ENCODE data around the gene S1PR4. TPM values are rescaled to one million over a fixed set of nuclear protein-coding genes. Genes with fewer than 3 reads are reported as not detected.

Gene S1PR4
- total and polyA plus RNA-seq, 2 of the 8 experiments (the other 6 are each of a cell fraction or from before 2014, with no cell fraction given): not detected

DNA sequence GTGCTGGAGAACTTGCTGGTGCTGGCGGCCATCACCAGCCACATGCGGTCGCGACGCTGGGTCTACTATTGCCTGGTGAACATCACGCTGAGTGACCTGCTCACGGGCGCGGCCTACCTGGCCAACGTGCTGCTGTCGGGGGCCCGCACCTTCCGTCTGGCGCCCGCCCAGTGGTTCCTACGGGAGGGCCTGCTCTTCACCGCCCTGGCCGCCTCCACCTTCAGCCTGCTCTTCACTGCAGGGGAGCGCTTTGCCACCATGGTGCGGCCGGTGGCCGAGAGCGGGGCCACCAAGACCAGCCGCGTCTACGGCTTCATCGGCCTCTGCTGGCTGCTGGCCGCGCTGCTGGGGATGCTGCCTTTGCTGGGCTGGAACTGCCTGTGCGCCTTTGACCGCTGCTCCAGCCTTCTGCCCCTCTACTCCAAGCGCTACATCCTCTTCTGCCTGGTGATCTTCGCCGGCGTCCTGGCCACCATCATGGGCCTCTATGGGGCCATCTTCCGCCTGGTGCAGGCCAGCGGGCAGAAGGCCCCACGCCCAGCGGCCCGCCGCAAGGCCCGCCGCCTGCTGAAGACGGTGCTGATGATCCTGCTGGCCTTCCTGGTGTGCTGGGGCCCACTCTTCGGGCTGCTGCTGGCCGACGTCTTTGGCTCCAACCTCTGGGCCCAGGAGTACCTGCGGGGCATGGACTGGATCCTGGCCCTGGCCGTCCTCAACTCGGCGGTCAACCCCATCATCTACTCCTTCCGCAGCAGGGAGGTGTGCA, 587 bp downstream of the S1PR4 start:
- H2BK20ac ChIP-seq (ENCODE audit: low read length): no peak overlapping the region
- no peak overlapping the region for H3K4ac ChIP-seq (replicated peaks; ENCODE audit: insufficient read length, low read depth, low read length)
- H3K56ac ChIP-seq (replicated peaks; ENCODE audit: insufficient read length, low read depth, low read length): no peak overlapping the region
- DNase-seq (ENCODE audit: low read depth in 1 of 2, low spot score in 2 of 2): no peak
- H3K27ac ChIP-seq (ENCODE audit: low read depth, low read length): no peak overlapping the region
- H3K4me2 ChIP-seq (ENCODE audit: insufficient read depth in 1 of 2, low read depth in 2 of 2, low read length in 2 of 2): no peak overlapping the region
- H2BK5ac ChIP-seq (ENCODE audit: low read depth, low read length): no peak overlapping the region
- H3K27me3 ChIP-seq (replicated peaks in 1 of 4; ENCODE audit: control insufficient read depth in 3 of 4, extremely low read depth in 1 of 4, insufficient read depth in 3 of 4, low read length in 3 of 4): no peaks in the 10 kb centered on the region
- no peak for FAIRE-seq
- ChIA-PET POLR2A (ENCODE audit: partially characterized antibody) (interaction anchor here (1.0 kb wide), 1 partner anchor 11 kb away, joined by 4 read pairs; no protein-coding TSS in a partner anchor), CTCF (ENCODE audit: partially characterized antibody) (no interaction called here)
- H3K18ac ChIP-seq (ENCODE audit: extremely low read depth, low read length): no peak overlapping the region
- no peak overlapping the region for H4K91ac ChIP-seq (replicated peaks; ENCODE audit: insufficient read length, low read length)
- H3K23ac ChIP-seq (ENCODE audit: insufficient read length): no peak overlapping the region
- H3K14ac ChIP-seq (ENCODE audit: insufficient read length): no peak overlapping the region
- WGBS, 2 experiments (ENCODE audit: extremely low coverage in 1 of 2, insufficient coverage in 1 of 2, insufficient read length in 1 of 2, insufficient replicate concordance in 2 of 2, low coverage in 1 of 2, low lambda C conversion rate in 2 of 2, missing lambda C conversion rate in 1 of 2): 93% methylated on average over 38 of the region's 52 CpGs; no CpG with 5 or more reads in 1 of the 2 experiments
- no peak overlapping the region for H2AK5ac ChIP-seq (ENCODE audit: low read depth, low read length)
- no peak overlapping the region for H4K5ac ChIP-seq (ENCODE audit: insufficient read length, low read depth, low read length)
- no peaks in the 10 kb centered on the region for H3K36me3 ChIP-seq (ENCODE audit: control insufficient read depth in 2 of 4, insufficient read depth in 4 of 4, low read length in 3 of 4)
- TF ChIP-seq HDAC2 (IDR thresholded peaks at IDR 0.05; ENCODE audit: borderline replicate concordance in 1 of 2, low read depth in 2 of 2, low read length in 2 of 2): no peak
- TF ChIP-seq CHD1 (IDR thresholded peaks at IDR 0.05; ENCODE audit: low read depth, low read length): no peak
- no peak for TF ChIP-seq CTBP2 (IDR thresholded peaks at IDR 0.05; ENCODE audit: borderline replicate concordance, insufficient read depth, insufficient read length, low read length)
- TF ChIP-seq TAF1 (IDR thresholded peaks at IDR 0.05; ENCODE audit: low read depth, low read length): no peak
- TF ChIP-seq RFX5 (IDR thresholded peaks at IDR 0.05; ENCODE audit: borderline replicate concordance, low read depth, low read length): no peak
- no peak for TF ChIP-seq EP300 (IDR thresholded peaks at IDR 0.05; ENCODE audit: borderline replicate concordance in 1 of 2, low read depth in 2 of 2, low read length in 2 of 2)
- no peak overlapping the region for H3K9ac ChIP-seq (replicated peaks in 1 of 4; ENCODE audit: extremely low read depth in 1 of 4, low read depth in 3 of 4, low read length in 3 of 4)
- peak overlapping the region; percentile 80; the same call in 1 of the 2 replicates for H4K8ac ChIP-seq (ENCODE audit: extremely low read depth, insufficient read depth, low read length)
- H3K9me3 ChIP-seq (ENCODE audit: insufficient read depth in 2 of 2, low read depth in 1 of 2, low read length in 1 of 2): no peaks in the 10 kb centered on the region
- H3K79me2 ChIP-seq (ENCODE audit: control insufficient read depth in 1 of 2, insufficient read depth in 2 of 2, low read length in 2 of 2): no peaks in the 10 kb centered on the region
- H2BK120ac ChIP-seq (replicated peaks; ENCODE audit: low read depth, low read length): no peak overlapping the region
- H2BK15ac ChIP-seq (ENCODE audit: low read length): no peak overlapping the region
- H3K4me1 ChIP-seq (replicated peaks in 1 of 4; ENCODE audit: control insufficient read depth in 3 of 4, insufficient read depth in 4 of 4, low read length in 3 of 4): no peaks in the 10 kb centered on the region
- no peaks in the 10 kb centered on the region for H4K20me1 ChIP-seq (replicated peaks in 1 of 2; ENCODE audit: control insufficient read depth in 1 of 2, insufficient read depth in 2 of 2, low read length in 2 of 2)
- no peak overlapping the region; the same call in 1 of the 2 replicates for H2AFZ ChIP-seq (ENCODE audit: low read length)
- H3K23me2 ChIP-seq (ENCODE audit: low read depth, low read length): no peaks in the 10 kb centered on the region
- no peak overlapping the region for H2BK12ac ChIP-seq (ENCODE audit: low read depth, low read length)
- H3K79me1 ChIP-seq (ENCODE audit: low read depth, low read length): no peaks in the 10 kb centered on the region
- H3K4me3 ChIP-seq (ENCODE audit: extremely low read depth in 1 of 4, insufficient read depth in 2 of 4, low read depth in 3 of 4, low read length in 4 of 4): no peak overlapping the region
